Activated T-helper 17 cell treated with anti-CD3 and anti-CD28 coated beads, Interleukin-2, amount 50 U/mL, for 72 hours (primary cell): ENCODE measurements around the gene APOC1. TPM values are rescaled to one million over a fixed set of nuclear protein-coding genes. Genes with fewer than 3 reads are reported as not detected.

Experiments used
- ATAC-seq: fragments of 150-1000 bp; cut with Tn5 transposase; replicated peaks from 2 replicates; pipeline ENCODE4 v1.10.0; 2021; ENCODE audit warnings: mild to moderate bottlenecking, moderate library complexity
- H3K27ac Mint-ChIP-seq: one replicate; pipeline ENCODE4 v1.8.0; 2022; ENCODE audit warnings: mixed read lengths
- H3K27me3 Mint-ChIP-seq: one replicate; pipeline ENCODE4 v1.8.0; 2022; ENCODE audit warnings: mixed read lengths
- H3K36me3 Mint-ChIP-seq: one replicate; pipeline ENCODE4 v1.8.0; 2022; ENCODE audit warnings: low read depth, mild to moderate bottlenecking, mixed read lengths
- H3K4me1 Mint-ChIP-seq: one replicate; pipeline ENCODE4 v1.8.0; 2022; ENCODE audit warnings: mixed read lengths
- H3K4me3 Mint-ChIP-seq: one replicate; pipeline ENCODE4 v1.8.0; 2022; ENCODE audit warnings: mild to moderate bottlenecking, mixed read lengths
- H3K9me3 Mint-ChIP-seq: one replicate; pipeline ENCODE4 v1.8.0; 2022; ENCODE audit warnings: mixed read lengths
- total RNA-seq, 2 donors: library from RNA; stranded (reverse); gene quantifications; one replicate each; pipeline ENCODE4 v1.2.3, GENCODE V29; 2022

The APOC1 gene
- total RNA-seq, 2 donors from 2014 or later, result 0.89 to 1.6 TPM

DNA sequence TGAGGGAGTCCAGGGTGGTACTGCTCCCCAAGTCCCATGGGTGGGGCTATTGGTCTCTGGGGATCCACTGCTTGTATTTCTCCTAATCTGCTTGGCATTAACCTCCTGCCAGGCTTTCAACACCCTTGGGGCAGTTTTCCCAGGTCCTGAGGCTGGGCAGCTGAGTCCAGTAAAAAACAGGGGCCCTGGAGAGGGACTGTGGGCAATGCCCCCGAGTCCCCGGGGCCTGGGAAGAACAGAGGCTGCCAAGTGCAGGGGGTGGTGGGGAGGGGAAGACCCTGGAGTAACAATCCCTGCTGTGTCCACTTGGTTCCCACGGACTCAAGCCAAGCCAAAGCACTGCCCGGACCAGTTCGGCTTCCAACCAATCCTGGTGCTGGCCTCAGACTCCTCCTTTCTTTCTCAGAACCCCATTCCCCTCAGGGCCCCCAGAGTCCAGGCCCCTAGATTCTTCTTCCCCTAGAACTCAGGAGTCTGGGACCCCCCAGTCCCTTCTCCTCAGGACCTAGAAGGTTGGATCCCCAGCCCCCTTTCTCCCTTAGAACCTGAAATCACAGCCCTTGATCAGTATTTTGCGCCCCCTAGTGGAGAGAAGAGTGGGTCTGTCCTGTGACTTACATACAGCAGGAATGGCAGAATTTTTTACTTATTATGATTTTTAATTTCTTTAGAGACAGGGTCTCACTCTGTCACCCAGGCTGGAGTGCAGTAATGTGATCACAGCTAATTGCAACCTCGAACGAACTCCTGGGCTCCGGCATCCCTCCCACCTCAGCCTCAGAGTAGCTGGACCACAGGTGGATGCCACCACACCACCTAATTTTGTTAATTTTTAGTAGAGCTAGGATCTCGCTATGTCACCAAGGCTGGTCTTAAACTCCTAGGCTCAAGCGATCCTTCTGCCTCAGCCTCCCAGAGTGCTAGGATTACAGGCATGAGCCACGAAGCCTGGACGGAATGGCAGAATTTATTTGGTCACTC is 37.1 kb downstream of the APOC1 start:
- Mint-ChIP-seq H3K27ac (no peak overlapping the region), H3K9me3 (no peaks in the 10 kb centered on the region), H3K4me1 (peaks cover 6% of the 10 kb centered on the region), H3K4me3 (no peak overlapping the region), H3K27me3 (no peaks in the 10 kb centered on the region), H3K36me3 (peaks cover 8% of the 10 kb centered on the region)
- ATAC-seq, result no peak

DNA sequence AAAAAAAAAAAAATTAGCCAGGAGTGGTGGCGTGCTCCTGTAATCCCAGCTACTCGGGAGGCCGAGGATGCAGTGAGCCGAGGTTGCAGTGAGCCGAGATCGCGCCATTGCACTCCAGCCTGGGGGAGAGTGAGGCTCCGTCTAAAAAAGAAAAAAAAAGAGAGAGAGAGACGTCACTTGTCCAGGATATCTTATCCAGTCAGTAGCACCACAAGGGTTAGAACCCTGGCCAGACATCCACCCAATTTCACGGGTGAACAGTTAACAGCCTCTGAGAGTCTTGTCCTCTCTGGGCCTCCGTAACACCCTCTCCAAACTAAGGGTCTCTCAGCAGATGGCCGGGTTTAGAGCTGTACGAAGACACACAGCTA is 39.9 kb downstream of the APOC1 start:
- ATAC-seq, result no peak

DNA sequence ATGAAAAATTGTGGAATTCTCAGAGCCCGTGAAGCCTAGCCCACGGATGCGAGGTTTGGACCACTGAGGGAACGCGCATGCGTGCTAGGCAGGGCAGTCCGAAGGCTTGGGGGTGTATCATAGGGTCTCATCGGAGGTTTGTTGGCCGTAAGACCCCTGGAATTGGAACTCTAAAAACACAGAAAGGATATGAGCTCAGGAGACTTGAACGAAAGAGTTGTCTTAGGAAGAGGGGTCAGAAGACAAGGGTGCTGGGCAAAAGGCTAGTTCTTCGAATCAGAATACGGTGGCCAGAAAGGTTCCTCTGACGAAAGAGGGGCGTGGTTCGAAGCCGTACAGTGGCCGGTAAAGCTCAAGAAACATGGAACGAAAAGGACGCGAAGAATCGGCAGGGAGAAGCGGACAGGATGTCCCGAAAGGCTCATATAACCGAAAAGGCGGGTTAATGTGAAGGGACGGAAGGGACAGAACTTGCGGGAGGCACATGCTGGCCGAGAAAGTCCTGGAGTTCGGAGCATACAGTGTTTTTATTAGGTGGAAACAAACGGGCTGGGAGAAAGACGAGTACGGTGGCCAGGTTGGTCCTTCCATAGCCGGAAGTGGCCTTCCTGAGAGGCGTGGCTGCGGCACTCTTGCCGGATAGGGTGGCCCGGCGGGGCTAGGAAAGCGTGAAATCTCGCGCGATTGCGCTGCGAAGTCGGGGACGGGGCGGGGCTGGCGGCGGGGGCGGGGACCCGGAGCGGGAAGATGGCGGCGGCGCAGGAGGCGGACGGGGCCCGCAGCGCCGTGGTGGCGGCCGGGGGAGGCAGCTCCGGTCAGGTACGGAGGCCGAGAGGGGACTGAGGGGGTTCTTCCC is 40.5 kb downstream of the APOC1 start, which contains the start of gene CLPTM1:
Gene CLPTM1, plus strand, starts transcription at position 732 of the 856 bp plus-strand sequence. Its CDS starts 16 bp downstream, at position 748.
- Mint-ChIP-seq H3K4me3 (peak within 1 kb of the TSS; percentile 89), H3K27ac (peak within 1 kb of the TSS; percentile 95), H3K9me3 (no peaks in the 10 kb centered on the region), H3K27me3 (no peaks in the 10 kb centered on the region), H3K4me1 (peaks cover 23% of the 10 kb centered on the region), H3K36me3 (peaks cover 11% of the 10 kb centered on the region)
- ATAC-seq, result peak; percentile 97

More for the DNA sequence above, 39.9 kb downstream of the APOC1 start:
- H3K9me3 Mint-ChIP-seq, result no peaks in the 10 kb centered on the region
- H3K4me3 Mint-ChIP-seq, result peak overlapping the region; percentile 89
- H3K27me3 Mint-ChIP-seq, result no peaks in the 10 kb centered on the region
- H3K27ac Mint-ChIP-seq, result peak overlapping the region; percentile 95
- H3K36me3 Mint-ChIP-seq, result peaks cover 8% of the 10 kb centered on the region
- peaks cover 20% of the 10 kb centered on the region for H3K4me1 Mint-ChIP-seq

DNA sequence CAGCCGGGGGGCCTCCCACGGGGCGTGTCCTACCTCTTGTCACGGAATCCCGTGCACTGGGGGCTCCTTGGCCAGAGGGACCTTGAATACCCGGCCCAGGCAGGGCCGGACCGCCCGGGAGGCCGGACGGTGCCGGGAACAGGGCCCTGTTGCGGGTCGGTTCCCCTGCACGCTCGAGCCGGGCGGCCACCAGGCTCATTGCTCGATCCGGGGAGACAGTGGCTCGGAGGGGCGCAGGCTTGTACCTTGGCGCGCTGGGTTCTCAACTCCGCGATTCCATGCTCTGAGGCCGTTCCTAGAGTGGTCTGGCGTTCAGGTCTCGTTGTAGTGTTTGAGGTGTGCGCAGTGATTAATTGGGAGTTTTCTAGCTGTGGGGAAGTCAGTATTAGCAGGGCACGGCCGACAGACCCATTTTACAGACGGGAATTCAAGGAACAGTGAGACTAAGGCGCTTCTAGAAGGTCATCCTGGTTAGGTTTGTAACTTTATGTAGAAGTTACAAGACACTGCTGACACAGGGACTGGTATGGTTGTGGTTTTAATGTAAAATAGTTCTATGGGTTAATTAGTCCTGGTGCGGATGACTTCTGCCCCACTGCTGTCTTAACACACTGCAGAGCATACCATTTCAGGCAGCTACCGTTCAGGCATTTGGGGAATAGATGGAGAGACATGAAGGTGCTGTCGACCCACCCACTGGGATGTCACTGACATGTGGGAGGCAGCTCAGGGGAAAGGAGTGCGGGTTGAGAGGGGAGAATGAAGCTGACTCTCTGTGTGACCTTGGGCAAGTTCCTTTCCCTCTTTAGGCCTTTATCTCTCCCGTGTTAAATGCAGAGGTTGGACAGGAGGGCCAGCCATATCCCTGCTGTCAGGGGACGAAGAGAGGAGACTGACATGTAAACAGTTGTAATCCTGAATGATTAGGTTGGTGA is 41.4 kb downstream of the APOC1 start:
- Mint-ChIP-seq H3K27ac (peak overlapping the region; percentile 95), H3K9me3 (no peaks in the 10 kb centered on the region), H3K4me1 (peaks cover 30% of the 10 kb centered on the region), H3K27me3 (no peaks in the 10 kb centered on the region), H3K4me3 (peak overlapping the region; percentile 89), H3K36me3 (peaks cover 20% of the 10 kb centered on the region)
- ATAC-seq, result peak; percentile 22

DNA sequence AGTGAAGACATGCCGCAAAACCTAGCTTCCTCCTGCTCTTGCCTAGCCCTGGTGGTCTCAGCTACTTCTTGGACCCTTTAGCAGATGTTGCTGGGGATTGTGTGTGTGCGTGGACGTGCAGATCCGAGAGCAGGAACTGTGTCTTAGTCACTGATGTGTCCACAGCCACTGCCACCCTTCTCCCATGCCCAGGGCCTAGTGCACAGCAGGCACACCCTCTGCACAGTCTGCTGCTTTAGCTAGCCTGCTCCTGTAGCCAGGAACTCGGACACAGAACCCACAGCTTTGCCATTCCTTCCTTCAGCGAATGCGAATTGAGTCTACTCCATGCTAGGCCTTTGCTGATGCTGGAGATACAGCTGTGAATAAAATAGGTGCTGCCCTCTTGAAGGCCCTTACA is 43.1 kb downstream of the APOC1 start:
- Mint-ChIP-seq H3K4me3 (peak overlapping the region; percentile 89), H3K9me3 (no peaks in the 10 kb centered on the region), H3K27ac (peak overlapping the region; percentile 95), H3K36me3 (peaks cover 33% of the 10 kb centered on the region), H3K4me1 (peaks cover 30% of the 10 kb centered on the region), H3K27me3 (no peaks in the 10 kb centered on the region)
- no peak for ATAC-seq

DNA sequence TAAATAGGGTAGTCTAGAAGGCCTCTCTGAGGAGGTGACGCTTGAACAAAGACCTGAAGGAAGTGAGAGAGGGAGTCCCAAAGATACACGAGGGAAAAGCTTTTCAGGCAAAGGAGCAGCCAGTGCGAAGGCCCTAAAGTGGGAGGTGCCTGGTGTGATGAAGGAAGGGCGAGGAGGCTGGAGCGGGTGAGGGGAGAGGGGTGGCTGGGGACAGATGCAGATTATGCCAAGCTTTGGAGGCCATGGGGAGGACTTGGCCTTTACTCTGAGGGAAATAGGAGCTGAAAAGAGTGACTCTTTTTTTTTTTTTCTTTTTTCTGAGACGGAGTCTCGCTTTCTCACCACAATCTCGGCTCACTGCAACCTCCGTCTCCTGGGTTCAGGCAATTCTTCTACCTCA is 43.7 kb downstream of the APOC1 start:
- H3K27me3 Mint-ChIP-seq, result no peaks in the 10 kb centered on the region
- peak overlapping the region; percentile 95 for H3K27ac Mint-ChIP-seq
- no peak for ATAC-seq

DNA sequence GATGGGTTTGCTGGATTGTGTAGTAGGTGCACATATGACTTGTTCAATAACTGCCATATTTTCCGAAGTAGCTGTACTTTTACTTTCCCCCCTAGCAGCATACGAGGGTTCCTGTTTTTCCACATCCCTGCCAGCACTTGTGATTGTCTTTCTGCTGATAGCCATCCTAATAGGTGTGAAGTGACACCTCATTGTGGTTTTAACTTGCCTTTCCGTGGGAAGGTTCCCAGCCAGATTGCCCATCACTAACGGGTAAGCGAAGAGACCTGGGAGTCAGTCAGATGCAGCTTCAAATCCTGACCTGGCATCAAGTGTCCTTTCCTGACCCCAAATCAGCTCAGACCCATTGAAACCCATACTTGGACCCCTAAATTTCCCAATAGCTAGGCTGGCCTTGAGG is 45.3 kb downstream of the APOC1 start:
- H3K9me3 Mint-ChIP-seq, result no peaks in the 10 kb centered on the region
- no peak for ATAC-seq
- peak overlapping the region; percentile 75 for H3K27ac Mint-ChIP-seq
- H3K36me3 Mint-ChIP-seq, result peaks cover 47% of the 10 kb centered on the region
- H3K4me3 Mint-ChIP-seq, result no peak overlapping the region
- H3K4me1 Mint-ChIP-seq, result peaks cover 30% of the 10 kb centered on the region
- H3K27me3 Mint-ChIP-seq, result no peaks in the 10 kb centered on the region

More for the DNA sequence above, 43.7 kb downstream of the APOC1 start:
- Mint-ChIP-seq H3K36me3 (peaks cover 37% of the 10 kb centered on the region), H3K4me3 (no peak overlapping the region), H3K9me3 (no peaks in the 10 kb centered on the region), H3K4me1 (peaks cover 30% of the 10 kb centered on the region)

DNA sequence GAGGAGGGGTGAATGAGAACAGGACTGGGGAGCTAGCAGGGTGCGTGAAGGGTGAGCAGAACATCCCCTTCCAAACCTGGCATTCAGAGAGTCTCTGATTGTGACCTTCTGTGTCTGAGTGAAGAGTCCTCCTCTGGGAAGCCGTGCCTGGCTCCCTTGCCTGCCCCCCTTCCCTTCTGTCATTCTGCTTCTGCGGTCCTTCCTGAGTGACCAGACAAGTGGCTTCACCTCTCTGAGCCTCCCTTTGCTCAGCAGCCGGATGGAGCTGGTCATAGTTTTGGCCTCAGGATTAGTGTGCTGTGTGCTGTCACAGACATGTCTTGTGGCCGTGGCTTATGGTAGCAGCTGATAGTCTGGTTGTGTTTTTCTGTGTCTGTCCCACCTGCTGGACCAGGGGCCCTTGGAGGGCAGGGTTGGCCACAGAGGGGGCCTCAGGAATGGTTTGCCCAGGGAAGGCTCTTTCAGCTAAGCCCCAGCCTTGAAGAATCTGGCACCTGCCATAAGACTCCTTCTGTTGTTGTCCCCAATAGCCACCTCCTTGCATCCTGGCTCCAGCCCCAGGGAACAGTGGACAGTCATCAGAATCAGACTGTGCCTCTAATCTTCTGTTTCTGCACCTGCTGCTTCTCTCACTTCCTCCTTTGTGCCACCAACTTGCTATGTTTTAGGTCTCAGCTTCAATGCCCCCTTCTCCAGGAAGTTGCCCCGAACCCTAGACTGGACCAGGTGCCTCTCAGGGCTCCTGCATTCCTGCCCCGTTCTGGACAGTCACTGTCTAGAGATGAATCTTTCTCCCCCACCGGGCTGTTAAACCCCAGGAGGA is 46.7 kb downstream of the APOC1 start:
- peak overlapping the region; percentile 75 for H3K27ac Mint-ChIP-seq
- H3K4me1 Mint-ChIP-seq, result peaks cover 25% of the 10 kb centered on the region

DNA sequence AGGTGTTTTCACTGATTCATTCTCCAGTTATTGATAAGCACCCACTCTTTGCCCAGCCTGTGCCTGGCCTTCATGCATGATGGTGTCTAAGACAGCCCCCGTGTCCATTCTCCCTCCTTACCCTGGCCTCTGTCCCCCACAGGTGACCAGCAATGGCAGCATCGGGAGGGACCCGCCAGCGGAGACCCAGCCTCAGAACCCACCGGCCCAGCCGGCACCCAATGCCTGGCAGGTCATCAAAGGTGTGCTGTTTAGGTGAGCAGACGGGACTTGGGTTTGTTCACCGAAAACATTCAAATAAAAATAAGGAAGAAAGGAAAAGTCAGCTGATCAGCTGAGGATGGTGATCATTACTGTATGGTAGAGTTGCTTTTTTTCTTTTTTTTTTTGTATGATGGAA is 47.4 kb downstream of the APOC1 start:
- Mint-ChIP-seq H3K27ac (peak overlapping the region; percentile 75), H3K36me3 (peaks cover 63% of the 10 kb centered on the region), H3K4me1 (peaks cover 22% of the 10 kb centered on the region), H3K4me3 (no peak overlapping the region), H3K27me3 (no peaks in the 10 kb centered on the region), H3K9me3 (no peaks in the 10 kb centered on the region)
- ATAC-seq, result no peak

More for the DNA sequence above, 46.7 kb downstream of the APOC1 start:
- no peak for ATAC-seq
- Mint-ChIP-seq H3K36me3 (peaks cover 56% of the 10 kb centered on the region), H3K9me3 (no peaks in the 10 kb centered on the region), H3K27me3 (no peaks in the 10 kb centered on the region), H3K4me3 (no peak overlapping the region)

DNA sequence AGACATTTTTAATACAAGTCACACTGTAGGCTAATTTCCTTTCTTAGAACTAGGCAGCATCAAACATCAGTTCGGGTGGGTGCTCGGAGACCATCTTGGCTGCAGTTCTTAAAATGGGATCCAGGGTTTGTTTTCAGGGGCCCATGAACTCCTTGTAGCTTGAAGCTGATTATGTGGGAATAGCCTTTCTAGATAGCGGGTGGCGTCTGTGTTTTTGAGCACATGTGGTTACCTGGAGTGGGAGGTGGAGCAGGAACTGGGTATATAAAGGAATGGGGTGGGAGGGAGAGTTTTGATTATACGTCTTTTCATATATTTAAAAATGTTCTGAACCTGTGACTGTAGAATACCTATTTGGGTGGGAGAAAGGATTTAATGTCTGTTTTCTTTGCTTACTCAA is 53.7 kb downstream of the APOC1 start:
- Mint-ChIP-seq H3K27ac (no peak overlapping the region), H3K9me3 (no peaks in the 10 kb centered on the region), H3K36me3 (peaks cover 66% of the 10 kb centered on the region), H3K4me3 (no peak overlapping the region), H3K27me3 (no peaks in the 10 kb centered on the region), H3K4me1 (peaks cover 6% of the 10 kb centered on the region)
- ATAC-seq, result no peak

DNA sequence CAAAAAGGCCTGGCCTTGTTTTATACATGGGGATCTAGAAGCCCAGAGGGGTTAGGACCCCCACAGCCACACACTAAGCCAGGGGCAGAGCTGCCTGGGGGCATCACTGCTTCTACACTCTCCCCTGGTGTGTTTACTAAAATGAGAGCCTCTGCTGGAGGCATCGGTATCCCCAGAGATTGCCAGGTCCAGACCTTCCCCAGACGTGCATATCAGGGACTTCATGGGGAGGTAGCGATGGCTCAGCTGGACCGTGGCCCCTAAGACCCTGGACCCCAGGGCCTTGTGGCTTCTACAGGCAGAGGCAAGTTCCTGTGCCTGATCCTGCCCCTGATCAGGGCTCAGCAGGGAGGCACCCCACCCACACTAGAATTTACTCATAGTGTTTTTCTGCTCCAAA is 54.3 kb downstream of the APOC1 start:
- Mint-ChIP-seq H3K36me3 (peaks cover 69% of the 10 kb centered on the region), H3K27ac (no peak overlapping the region), H3K4me3 (no peak overlapping the region), H3K9me3 (no peaks in the 10 kb centered on the region), H3K4me1 (peaks cover 6% of the 10 kb centered on the region), H3K27me3 (no peaks in the 10 kb centered on the region)
- no peak for ATAC-seq
